Activated T-helper 1 cell treated with anti-CD3 and anti-CD28 coated beads, Interleukin-2, amount 50 U/mL, for 16 hours (primary cell): ENCODE measurements around the gene UBB.

Experiments used
- DNase-seq, 2 donors: peaks; one replicate each; pipeline ENCODE4 v3.0.0-alpha.2; 2020; ENCODE audit warnings: low read depth in 1 of 2, low spot score in 1 of 2

Gene UBB

GRCh38 chr17:16380640-16381495 is at the start of gene UBB:
Gene UBB, plus strand, starts transcription at chr17:16381091. Its CDS starts 817 bp downstream, at chr17:16381908.
- peak; percentile 87 to 92 for DNase-seq

DNA sequence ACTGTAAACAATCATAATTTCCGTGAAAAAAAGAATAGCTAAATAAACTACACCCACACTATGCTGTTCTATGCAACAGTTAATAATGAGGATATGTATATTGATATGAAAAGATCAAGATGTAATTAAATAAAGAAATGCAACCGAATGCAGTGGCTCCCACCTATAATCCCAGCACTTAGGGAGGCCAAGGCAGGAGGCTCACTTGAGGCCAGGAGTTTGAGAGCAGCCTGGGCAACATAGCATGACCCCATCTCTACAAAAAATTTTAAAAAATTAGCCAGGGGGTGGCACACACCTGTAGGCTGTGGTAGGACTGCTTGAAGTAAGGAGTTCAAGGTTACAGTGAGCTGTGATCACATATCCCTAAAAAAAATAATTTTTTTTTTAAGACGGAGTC is 42.5 kb upstream of the UBB start:
- DNase-seq: no peak

GRCh38 chr17:16339402-16339801 is 41.5 kb upstream of the UBB start:
- no peak for DNase-seq

DNA sequence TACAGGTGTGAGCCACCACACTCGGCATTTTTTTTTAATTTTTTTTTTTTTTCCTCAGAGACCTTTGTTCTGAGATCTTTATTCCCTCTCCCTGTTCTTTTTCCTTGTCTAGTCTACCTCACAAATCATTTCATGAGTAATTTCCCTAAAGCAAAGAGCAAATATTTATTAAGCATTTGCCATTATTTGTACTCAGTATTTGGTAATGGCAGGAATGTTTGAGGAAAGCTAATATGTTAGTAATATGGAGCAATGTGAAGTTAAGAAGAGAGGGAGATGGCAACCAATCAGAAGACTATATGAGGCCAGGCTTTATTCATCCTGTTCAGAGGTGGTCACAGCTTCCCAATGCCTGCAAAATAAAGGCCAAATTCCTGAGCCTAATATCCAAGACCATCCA is 40.9 kb upstream of the UBB start:
- DNase-seq: no peak

- no peak for DNase-seq
Observed at GRCh38 chr17:16342979-16343378, 37.9 kb upstream of the UBB start.

DNA sequence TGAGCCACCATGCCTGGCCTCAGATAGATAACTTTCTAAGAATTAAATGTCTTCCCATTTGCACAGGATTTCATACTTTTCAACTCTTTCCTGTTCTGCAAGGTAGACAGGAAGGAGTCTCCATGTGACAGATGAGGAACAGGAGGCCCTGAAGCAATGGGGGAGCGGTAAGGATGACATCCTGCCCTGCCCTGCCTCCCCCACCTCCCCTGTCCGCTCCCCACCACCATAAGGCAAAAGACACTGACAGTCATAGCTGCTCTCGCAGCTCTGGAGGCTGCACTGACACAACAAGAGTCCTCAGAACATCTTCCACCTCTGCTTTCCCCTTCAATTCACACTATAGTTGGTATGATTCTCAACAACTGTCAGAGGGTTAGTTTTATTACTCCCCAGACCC is 37.3 kb upstream of the UBB start:
- no peak for DNase-seq

DNA sequence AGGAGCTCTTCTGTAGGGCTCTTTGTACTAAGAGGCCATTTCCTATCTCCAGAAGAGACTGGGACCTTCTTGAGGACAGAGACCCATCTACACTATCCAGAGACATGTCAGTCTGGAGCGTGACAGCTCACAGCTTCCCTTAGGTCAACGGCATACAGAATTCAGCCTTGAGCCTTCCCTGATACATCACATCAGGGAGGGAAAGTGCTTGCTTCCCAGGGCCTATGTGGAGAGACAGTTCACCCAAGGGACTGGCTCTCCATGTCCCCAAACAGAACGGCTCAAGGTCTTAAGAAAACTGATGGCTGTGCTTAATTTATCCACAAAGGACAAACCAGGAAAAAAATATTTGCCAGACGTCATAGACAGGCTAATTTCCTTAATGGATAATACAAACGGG is 35.3 kb upstream of the UBB start:
- no peak for DNase-seq

- no peak for DNase-seq
Observed at GRCh38 chr17:16346721-16347271, 34.1 kb upstream of the UBB start.

GRCh38 chr17:16348586-16348985 is 32.3 kb upstream of the UBB start:
- DNase-seq: no peak

DNA sequence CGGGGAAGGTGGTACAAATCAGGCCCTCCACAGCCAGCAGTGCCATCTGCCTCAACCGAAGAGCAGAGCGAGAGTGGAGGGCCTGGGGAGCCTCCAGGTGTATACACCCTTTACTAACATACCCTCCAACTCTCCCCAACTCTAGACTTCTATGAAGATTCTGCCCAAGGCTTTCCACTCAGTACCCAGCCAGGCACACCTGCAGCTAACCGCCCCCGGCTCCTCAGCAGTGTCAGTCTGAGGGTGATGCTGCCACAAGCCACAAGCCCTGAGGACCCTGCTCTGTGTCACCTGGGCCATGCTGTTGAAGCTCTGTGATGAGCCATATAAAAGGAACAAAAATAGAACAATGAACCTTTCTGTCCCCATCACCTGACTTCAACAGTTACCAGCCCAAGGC is 31.5 kb upstream of the UBB start:
- DNase-seq: no peak

GRCh38 chr17:16351831-16352230 is 29.1 kb upstream of the UBB start:
- no peak for DNase-seq

DNA sequence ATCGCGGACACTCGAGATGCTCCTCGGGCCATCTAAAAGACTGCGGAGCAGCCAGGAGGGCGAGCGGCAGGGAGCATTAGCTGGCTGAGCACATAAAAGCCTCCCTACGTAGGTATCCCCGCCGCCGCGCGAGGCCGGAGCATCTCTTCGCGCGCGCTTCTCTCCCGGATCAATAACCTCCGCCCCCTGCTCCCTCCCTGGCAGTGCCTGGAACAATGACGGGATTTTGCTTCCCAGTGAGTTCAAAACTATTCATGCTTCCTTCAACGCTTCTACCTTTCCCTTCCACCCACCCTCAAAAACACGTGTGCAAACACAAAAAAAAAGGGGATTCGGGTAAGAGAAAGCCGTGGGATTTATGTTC is 28.6 kb upstream of the UBB start:
- peak in 1 of 2 donors; percentile 5 for DNase-seq

DNA sequence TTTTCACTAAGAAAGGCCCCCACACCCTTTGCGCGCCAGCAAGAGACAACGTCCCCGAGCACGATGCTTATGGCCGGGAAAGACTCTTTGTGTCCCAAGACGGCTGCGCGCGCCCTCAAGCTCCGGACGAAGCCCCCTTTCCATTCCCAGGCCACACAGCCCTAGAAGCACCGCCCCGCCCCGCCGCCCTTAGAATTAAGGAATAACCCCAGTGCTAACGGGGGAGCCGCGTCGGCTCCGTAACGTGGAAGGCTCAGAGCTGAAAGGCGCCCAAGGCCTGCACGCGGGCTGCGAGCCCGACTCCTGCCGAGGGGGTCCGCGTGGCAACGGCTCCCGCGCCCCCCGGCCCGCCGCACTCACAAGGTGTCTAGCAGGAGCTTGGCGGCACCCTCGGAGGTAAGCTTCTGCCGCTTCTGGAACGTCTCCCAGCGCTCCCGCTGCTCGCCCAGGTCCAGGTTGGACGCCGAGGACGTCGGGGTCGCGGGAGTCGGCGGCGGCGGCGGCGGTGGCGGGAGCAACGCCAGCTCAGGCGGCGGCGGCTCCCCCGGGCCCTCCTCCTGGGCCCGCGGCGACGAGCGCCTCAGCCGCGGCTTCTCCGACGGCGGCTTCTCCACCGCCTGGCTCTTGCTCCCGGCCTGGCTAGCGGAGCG is 28.1 kb upstream of the UBB start:
- peak in 1 of 2 donors; percentile 7 for DNase-seq

DNA sequence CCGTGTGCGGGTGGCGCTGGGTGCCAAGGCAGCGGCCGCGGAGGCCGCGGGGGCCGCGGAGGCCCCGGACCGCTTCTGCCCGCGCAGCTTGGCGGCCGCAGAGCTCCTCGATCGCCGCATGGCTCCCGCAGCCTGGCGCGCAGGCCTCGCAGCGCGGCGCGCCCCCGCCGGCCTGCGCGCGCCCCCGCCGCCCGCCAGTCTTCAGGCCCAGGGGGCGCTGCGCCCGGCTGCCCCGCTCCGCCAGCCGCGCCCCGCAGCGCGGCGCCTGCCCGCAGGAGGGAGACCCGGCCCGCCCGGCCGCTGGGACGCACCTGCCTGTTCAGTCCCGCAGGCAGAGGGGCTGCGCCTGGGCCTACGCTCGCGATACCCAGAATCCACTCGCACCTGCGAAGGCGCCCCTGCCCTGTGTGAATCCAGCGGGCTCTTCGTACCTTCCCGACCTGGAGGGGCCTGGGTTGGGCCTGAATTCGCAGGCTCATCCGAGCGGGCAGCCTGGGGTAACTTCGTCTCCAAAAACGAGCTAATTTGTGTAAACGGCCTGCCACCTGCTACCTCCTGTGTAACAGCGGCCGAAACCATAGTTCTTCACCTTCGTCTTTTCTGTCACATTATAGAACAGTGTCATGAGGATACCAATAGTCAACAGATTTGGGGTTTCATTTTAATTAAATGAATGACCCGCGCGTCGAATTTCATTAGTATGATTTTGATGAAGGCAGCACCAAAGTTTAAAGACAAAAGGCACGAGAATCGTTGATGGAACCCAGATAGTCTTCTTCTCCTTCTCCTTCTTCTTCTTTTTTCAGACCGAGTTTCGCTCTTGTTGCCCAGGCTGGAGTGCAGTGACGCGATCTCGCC is 27.3 kb upstream of the UBB start, which contains the start of gene CENPV:
Gene CENPV, minus strand, starts transcription at position 153 of the 858 bp plus-strand sequence. Its CDS starts 33 bp downstream, at position 120.
- DNase-seq: peak; percentile 17 to 58

DNA sequence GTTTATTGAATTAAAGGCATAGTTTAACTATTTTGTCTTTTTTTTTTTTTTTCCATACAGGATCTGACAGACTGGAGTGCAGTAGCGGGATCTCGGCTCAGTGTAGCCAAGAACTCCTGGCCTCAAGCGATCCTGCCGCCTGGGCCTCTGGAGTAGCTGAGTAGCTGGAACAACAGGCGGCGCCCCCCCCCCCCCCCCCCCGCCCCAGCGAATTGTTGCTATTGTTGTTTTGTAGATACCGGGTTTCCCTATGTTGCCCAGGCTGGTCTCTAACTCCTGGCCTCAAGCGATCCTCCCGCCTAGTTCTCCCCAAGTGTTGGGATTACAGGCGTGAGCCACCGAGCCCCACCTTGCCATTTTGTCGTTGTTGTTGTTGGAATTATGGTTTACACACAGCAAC is 26.3 kb upstream of the UBB start:
- DNase-seq: no peak

GRCh38 chr17:16358394-16358793 is 22.5 kb upstream of the UBB start:
- no peak for DNase-seq

DNA sequence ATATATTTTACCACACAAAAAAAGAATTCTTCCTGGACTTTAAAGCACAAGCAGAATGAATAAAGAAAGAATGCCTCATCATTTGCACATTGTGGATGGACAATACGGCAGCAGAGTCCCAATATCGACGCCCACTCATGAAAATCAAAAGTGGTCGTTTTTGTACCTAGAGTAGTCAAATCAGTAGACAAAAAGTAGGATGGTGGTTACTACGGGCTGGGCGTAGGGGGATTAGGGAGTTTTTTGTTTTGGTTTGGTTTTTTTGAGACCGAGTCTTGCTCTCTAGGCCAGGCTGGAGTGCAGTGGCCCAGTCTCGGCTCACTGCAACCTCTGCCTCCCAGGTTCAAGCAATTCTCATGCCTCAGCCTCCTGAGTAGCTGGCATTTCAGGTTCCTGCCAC is 19.0 kb upstream of the UBB start:
- DNase-seq: no peak

GRCh38 chr17:16363749-16364536 is 16.9 kb upstream of the UBB start:
- DNase-seq: peak; percentile 47 to 52

- no peak for DNase-seq
Observed at GRCh38 chr17:16364625-16365024, 16.3 kb upstream of the UBB start.

DNA sequence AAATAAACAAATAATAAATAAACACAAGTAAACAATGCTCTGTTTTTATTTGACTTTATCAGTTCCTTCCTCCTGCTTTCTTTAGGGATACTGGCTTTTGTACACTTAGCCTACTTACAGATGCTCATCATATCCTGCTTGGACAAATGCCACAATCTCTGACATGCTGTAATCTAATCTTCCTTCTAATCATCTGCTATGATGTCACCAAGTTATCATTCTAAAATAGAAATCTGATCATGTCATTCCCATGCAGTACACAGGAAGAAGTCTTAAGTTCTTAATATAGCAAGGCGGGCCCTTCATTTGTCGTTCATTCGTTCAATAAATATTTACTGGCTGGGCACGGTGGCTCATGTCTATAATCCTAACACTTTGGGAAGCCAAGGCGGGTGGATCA is 9.1 kb upstream of the UBB start:
- DNase-seq: no peak
